Colonic mucosa (tissue), 4 donors: ENCODE results near the gene ZNF738. TPM values are rescaled to one million over a fixed set of nuclear protein-coding genes. Genes with fewer than 3 reads are reported as not detected.
"Not testable (repeated sequence)": the region's sequence is repeated elsewhere in the genome, so short reads cannot be mapped to it uniquely, and the experiment has no call there.

Experiments
- DNase-seq: peaks from one replicate; pipeline ENCODE4 v3.0.0-alpha.2; 2020
- H3K27ac ChIP-seq: fragments of 200-600 bp; one replicate; pipeline ENCODE4 v1.8.0; 2021
- H3K27me3 ChIP-seq: fragments of 200-600 bp; one replicate; pipeline ENCODE4 v1.8.0; 2021
- H3K36me3 ChIP-seq: fragments of 200-600 bp; one replicate; pipeline ENCODE4 v1.8.0; 2021
- H3K4me1 ChIP-seq: fragments of 200-600 bp; one replicate; pipeline ENCODE4 v1.8.0; 2021; ENCODE audit warnings: mild to moderate bottlenecking
- H3K4me3 ChIP-seq: fragments of 200-600 bp; one replicate; pipeline ENCODE4 v1.8.0; 2021
- H3K9ac ChIP-seq, 2 donors: one replicate each; pipeline ENCODE4 v1.7.0; 2013; ENCODE audit warnings: control low read depth in 2 of 2, low read depth in 2 of 2, low read length in 2 of 2
- H3K9me3 ChIP-seq: fragments of 200-600 bp; one replicate; pipeline ENCODE4 v1.8.0; 2021
- CTCF ChIP-seq: fragments of 200-600 bp; IDR thresholded peaks from one replicate; pipeline ENCODE4 v1.8.0; 2022; ENCODE audit warnings: antibody characterized with exemption, mild to moderate bottlenecking
- intact Hi-C: fragments of 100-400 bp; cut with DNase I; formaldehyde crosslinking; loops from one replicate; pipeline ENCODE4 v1.14.1; 2022
- total RNA-seq, 2 donors: library from RNA; stranded (reverse); fragmentation: NEBNext Ultra II Directional in 1 of 2; extraction: Animal tissue kit (Norgen Biotek cat#: 25700) in 1 of 2; gene quantifications; one replicate each; pipeline ENCODE4 v1.2.1, GENCODE V29; 2021
- donor health status: healthy.
- donor health status: DM: no; HTN: no; CAD: no.
- donor health status: DM: no; HTN: no; CAD: no.

Gene ZNF738
- 1 to 10 TPM; 4.5 to 8.7 TPM for total RNA-seq

GRCh38 chr19:21358768-21359451 is at the start of gene ZNF738:
ZNF738 (plus strand) TSS chr19:21359000; CDS start chr19:21359141, 141 bp downstream.
- Histone ChIP-seq H3K27ac (peak within 1 kb of the TSS; percentile 68), H3K4me1 (no peaks in the 10 kb centered on the region), H3K9me3 (no peaks in the 10 kb centered on the region), H3K27me3 (no peaks in the 10 kb centered on the region), H3K9ac (peak within 1 kb of the TSS; percentile 71 to 78), H3K4me3 (peak within 1 kb of the TSS; percentile 50), H3K36me3 (no peaks in the 10 kb centered on the region)
- intact Hi-C loops: no loop called here
- no peak for TF ChIP-seq CTCF
- peak; percentile 95 for DNase-seq

GRCh38 chr19:21312807-21313206 is 46.0 kb upstream of the ZNF738 start:
- H3K27me3 ChIP-seq, intact Hi-C loops, H3K4me3 ChIP-seq, H3K27ac ChIP-seq, H3K36me3 ChIP-seq, H3K9ac ChIP-seq, DNase-seq, H3K4me1 ChIP-seq, H3K9me3 ChIP-seq: not testable (repeated sequence)

- Histone ChIP-seq H3K9me3 (no peaks in the 10 kb centered on the region), H3K27ac (no peak overlapping the region), H3K9ac (no peak overlapping the region), H3K4me3 (no peak overlapping the region), H3K4me1 (no peaks in the 10 kb centered on the region), H3K36me3 (no peaks in the 10 kb centered on the region), H3K27me3 (no peaks in the 10 kb centered on the region)
- no peak for DNase-seq
- intact Hi-C loops: no loop called here
- no peak for TF ChIP-seq CTCF
Measured at GRCh38 chr19:21314676-21315075, 44.1 kb upstream of the ZNF738 start.

- intact Hi-C loops: no loop called here
- no peaks in the 10 kb centered on the region for H3K36me3 ChIP-seq
- TF ChIP-seq CTCF: no peak
Measured at GRCh38 chr19:21317821-21318220, 41.0 kb upstream of the ZNF738 start.

DNA sequence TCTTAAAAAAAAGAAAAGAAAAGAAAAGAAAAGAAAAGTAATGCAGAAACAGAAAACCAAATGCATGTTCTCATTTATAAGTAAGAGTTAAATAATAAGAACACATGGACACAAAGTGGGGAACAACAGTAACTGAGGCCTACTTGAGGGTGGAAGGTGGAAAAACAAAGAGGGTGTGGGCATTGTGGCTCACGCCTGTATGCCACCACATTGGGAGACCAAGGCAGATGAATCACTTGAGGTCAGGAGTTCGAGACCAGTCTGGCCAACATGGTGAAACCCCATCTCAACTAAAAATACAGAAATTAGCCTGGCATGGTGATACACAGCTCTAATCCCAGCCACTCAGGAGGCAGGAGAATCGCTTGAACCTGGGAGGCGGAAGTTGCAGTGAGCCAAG is 37.7 kb upstream of the ZNF738 start:
- no peak overlapping the region for H3K4me3 ChIP-seq

More at GRCh38 chr19:21317821-21318220, 41.0 kb upstream of the ZNF738 start:
- Histone ChIP-seq H3K9ac (no peak overlapping the region), H3K9me3 (no peaks in the 10 kb centered on the region), H3K4me3 (no peak overlapping the region), H3K27me3 (no peaks in the 10 kb centered on the region), H3K4me1 (no peaks in the 10 kb centered on the region), H3K27ac (no peak overlapping the region)
- no peak for DNase-seq

More for the DNA sequence above, 37.7 kb upstream of the ZNF738 start:
- intact Hi-C loops: no loop called here
- DNase-seq: no peak
- H3K9ac ChIP-seq: no peak overlapping the region
- peaks cover under 1% of the 10 kb centered on the region for H3K36me3 ChIP-seq
- no peaks in the 10 kb centered on the region for H3K9me3 ChIP-seq
- TF ChIP-seq CTCF: no peak
- H3K4me1 ChIP-seq: no peaks in the 10 kb centered on the region
- H3K27ac ChIP-seq: no peak overlapping the region
- no peaks in the 10 kb centered on the region for H3K27me3 ChIP-seq
